ENCODE data around the gene ARHGAP18. TPM values are rescaled to one million over a fixed set of nuclear protein-coding genes. Genes with fewer than 3 reads are reported as not detected.

Gene ARHGAP18
- total and polyA plus RNA-seq, 4 experiments from 2014 or later, result 2.3 to 4.6 (median 4.0) TPM

GRCh38 chr6:129686941-129687627, 22.9 kb downstream of the ARHGAP18 start:
- intact Hi-C loops (cut with micrococcal nuclease), result loop anchor here (1.0 to 2.0 kb wide), 2 partner anchors 8 to 22 kb away; no protein-coding TSS in a partner anchor

GRCh38 chr6:129685662-129686031, 24.3 kb downstream of the ARHGAP18 start:
- H3K36me3 Mint-ChIP-seq, result no peaks in the 10 kb centered on the region
- Histone ChIP-seq H3K9me3 (ENCODE audit: control insufficient read depth in 1 of 2, low read length in 2 of 2) (no peaks in the 10 kb centered on the region), H3K27ac (ENCODE audit: low read depth, low read length) (no peak overlapping the region), H3K4me3 (ENCODE audit: low read length in 2 of 2) (no peak overlapping the region), H3K4me1 (ENCODE audit: insufficient read depth, low read length) (peaks cover 63% of the 10 kb centered on the region), H3K27me3 (ENCODE audit: insufficient read depth, low read length) (no peaks in the 10 kb centered on the region), H3K36me3 (ENCODE audit: insufficient read depth, low read length) (no peaks in the 10 kb centered on the region)
- H3K27me3 Mint-ChIP-seq, result no peaks in the 10 kb centered on the region
- DNase-seq, result no peak
- peak overlapping the region in 1 of 7 donors; percentile 91 for H3K27ac Mint-ChIP-seq
- intact Hi-C loops (cut with micrococcal nuclease), result loop anchor here (2.0 kb wide), 1 partner anchor 23 kb away; no protein-coding TSS in a partner anchor
- ChIA-PET CTCF (ENCODE audit: partially characterized antibody) (interaction anchor here (0.6 to 2.3 kb wide), 6 partner anchors 10 to 64 kb away, joined by 3 to 11 read pairs (median 4); partner anchors contain the start of gene ARHGAP18), POLR2A (ENCODE audit: partially characterized antibody) (interaction anchor here (0.8 to 2.7 kb wide), 6 partner anchors 8 to 58 kb away, joined by 3 to 17 read pairs (median 4); partner anchors contain the start of gene ARHGAP18)
- H3K4me1 Mint-ChIP-seq, result peaks cover 37 to 51% (median 41%) of the 10 kb centered on the region in 4 donors
- peak overlapping the region in 2 of 8 donors; percentile 40 to 66 for H3K4me3 Mint-ChIP-seq
- H3K9me3 Mint-ChIP-seq, result no peaks in the 10 kb centered on the region

More at GRCh38 chr6:129686941-129687627, 22.9 kb downstream of the ARHGAP18 start:
- no peaks in the 10 kb centered on the region for H3K9me3 ChIP-seq (ENCODE audit: control insufficient read depth in 1 of 2, low read length in 2 of 2)
- peak; percentile 49 to 70 (median 59) for DNase-seq
- ChIA-PET POLR2A (ENCODE audit: partially characterized antibody) (interaction anchor here (0.6 to 3.4 kb wide), 10 partner anchors 9 to 63 kb away, joined by 3 to 17 read pairs (median 3); partner anchors contain the start of gene ARHGAP18), CTCF (ENCODE audit: partially characterized antibody) (interaction anchor here (1.1 to 1.4 kb wide), 3 partner anchors 23 to 61 kb away, joined by 3 to 5 read pairs (median 3); partner anchors contain the start of gene ARHGAP18)
- no peak overlapping the region for H3K4me3 ChIP-seq (ENCODE audit: low read length in 2 of 2)
- peaks cover 39 to 56% (median 44%) of the 10 kb centered on the region in 4 donors for H3K4me1 Mint-ChIP-seq
- no peaks in the 10 kb centered on the region for H3K36me3 ChIP-seq (ENCODE audit: insufficient read depth, low read length)
- H3K4me1 ChIP-seq (ENCODE audit: insufficient read depth, low read length), result peaks cover 61% of the 10 kb centered on the region
- H3K27me3 ChIP-seq (ENCODE audit: insufficient read depth, low read length), result no peaks in the 10 kb centered on the region
- H3K9me3 Mint-ChIP-seq, result no peaks in the 10 kb centered on the region
- no peaks in the 10 kb centered on the region for H3K27me3 Mint-ChIP-seq
- peak overlapping the region in 7 of 8 donors; percentile 51 to 75 (median 63) for H3K4me3 Mint-ChIP-seq
- no peak overlapping the region for H3K27ac ChIP-seq (ENCODE audit: low read depth, low read length)
- H3K27ac Mint-ChIP-seq, result peak overlapping the region; percentile 12 to 87 (median 68)
- H3K36me3 Mint-ChIP-seq, result no peaks in the 10 kb centered on the region

GRCh38 chr6:129684903-129685661, 24.9 kb downstream of the ARHGAP18 start:
- Mint-ChIP-seq H3K27ac (peak overlapping the region in 3 of 7 donors; percentile 48 to 70 (median 69)), H3K36me3 (no peaks in the 10 kb centered on the region), H3K4me3 (peak overlapping the region in 3 of 8 donors; percentile 3 to 75 (median 40)), H3K27me3 (no peaks in the 10 kb centered on the region), H3K9me3 (no peaks in the 10 kb centered on the region), H3K4me1 (peaks cover 37 to 51% (median 42%) of the 10 kb centered on the region in 4 donors)
- DNase-seq, result no peak
- H3K4me1 ChIP-seq (ENCODE audit: insufficient read depth, low read length), result peaks cover 63% of the 10 kb centered on the region
- no peaks in the 10 kb centered on the region for H3K36me3 ChIP-seq (ENCODE audit: insufficient read depth, low read length)
- no peak overlapping the region for H3K4me3 ChIP-seq (ENCODE audit: low read length in 2 of 2)
- ChIA-PET CTCF (ENCODE audit: partially characterized antibody) (interaction anchor here (0.6 to 2.5 kb wide), 11 partner anchors 9 to 65 kb away, joined by 3 to 17 read pairs (median 5); partner anchors contain the start of gene ARHGAP18), POLR2A (ENCODE audit: partially characterized antibody) (interaction anchor here (0.8 to 4.3 kb wide), 9 partner anchors 8 to 58 kb away, joined by 3 to 35 read pairs (median 4); partner anchors contain the start of gene ARHGAP18)
- no peaks in the 10 kb centered on the region for H3K9me3 ChIP-seq (ENCODE audit: control insufficient read depth in 1 of 2, low read length in 2 of 2)
- H3K27me3 ChIP-seq (ENCODE audit: insufficient read depth, low read length), result no peaks in the 10 kb centered on the region
- H3K27ac ChIP-seq (ENCODE audit: low read depth, low read length), result no peak overlapping the region
- intact Hi-C loops (cut with micrococcal nuclease), result loop anchor here (1.0 kb wide), 3 partner anchors 9 to 63 kb away; no protein-coding TSS in a partner anchor

- H3K27ac Mint-ChIP-seq, result peak overlapping the region; percentile 32 to 91 (median 82)
- CTCF ChIA-PET (ENCODE audit: partially characterized antibody), result interaction anchor here (1.1 to 4.1 kb wide), 11 partner anchors 10 to 87 kb away, joined by 3 to 35 read pairs (median 5); partner anchors contain the start of gene ARHGAP18
- H3K27me3 Mint-ChIP-seq, result no peaks in the 10 kb centered on the region
- H3K9me3 Mint-ChIP-seq, result no peaks in the 10 kb centered on the region
- no peaks in the 10 kb centered on the region for H3K36me3 ChIP-seq (ENCODE audit: insufficient read depth, low read length)
- intact Hi-C loops (cut with micrococcal nuclease), result loop anchor here (1.0 kb wide), 3 partner anchors 10 to 64 kb away; no protein-coding TSS in a partner anchor
- H3K27ac ChIP-seq (ENCODE audit: low read depth, low read length), result no peak overlapping the region
- H3K4me3 Mint-ChIP-seq, result peak overlapping the region in 6 of 8 donors; percentile 40 to 75 (median 54)
- peaks cover 63% of the 10 kb centered on the region for H3K4me1 ChIP-seq (ENCODE audit: insufficient read depth, low read length)
- no peak for DNase-seq
- POLR2A ChIA-PET (ENCODE audit: partially characterized antibody), result interaction anchor here (0.9 to 4.3 kb wide), 9 partner anchors 9 to 337 kb away, joined by 3 to 35 read pairs (median 5); partner anchors contain the start of genes ARHGAP18 and L3MBTL3
- no peaks in the 10 kb centered on the region for H3K27me3 ChIP-seq (ENCODE audit: insufficient read depth, low read length)
- H3K4me1 Mint-ChIP-seq, result peaks cover 37 to 51% (median 44%) of the 10 kb centered on the region in 4 donors
- H3K36me3 Mint-ChIP-seq, result no peaks in the 10 kb centered on the region
- no peak overlapping the region for H3K4me3 ChIP-seq (ENCODE audit: low read length in 2 of 2)
- no peaks in the 10 kb centered on the region for H3K9me3 ChIP-seq (ENCODE audit: control insufficient read depth in 1 of 2, low read length in 2 of 2)
These were observed 25.6 kb downstream of the ARHGAP18 start for GRCh38 chr6:129684323-129684884.

- H3K4me1 Mint-ChIP-seq, result peaks cover 37 to 51% (median 44%) of the 10 kb centered on the region in 4 donors
- POLR2A ChIA-PET (ENCODE audit: partially characterized antibody), result interaction anchor here (0.9 to 4.3 kb wide), 10 partner anchors 8 to 337 kb away, joined by 3 to 35 read pairs (median 4); partner anchors contain the start of genes ARHGAP18 and L3MBTL3
- H3K9me3 Mint-ChIP-seq, result no peaks in the 10 kb centered on the region
- CTCF ChIA-PET (ENCODE audit: partially characterized antibody), result interaction anchor here (1.1 to 4.1 kb wide), 12 partner anchors 10 to 338 kb away, joined by 3 to 35 read pairs (median 5); partner anchors contain the start of gene ARHGAP18
- Histone ChIP-seq H3K27me3 (ENCODE audit: insufficient read depth, low read length) (no peaks in the 10 kb centered on the region), H3K4me1 (ENCODE audit: insufficient read depth, low read length) (peaks cover 65% of the 10 kb centered on the region), H3K9me3 (ENCODE audit: control insufficient read depth in 1 of 2, low read length in 2 of 2) (no peaks in the 10 kb centered on the region), H3K36me3 (ENCODE audit: insufficient read depth, low read length) (no peaks in the 10 kb centered on the region), H3K27ac (ENCODE audit: low read depth, low read length) (peak overlapping the region; percentile 43), H3K4me3 (ENCODE audit: low read length in 2 of 2) (no peak overlapping the region)
- no peaks in the 10 kb centered on the region for H3K27me3 Mint-ChIP-seq
- H3K4me3 Mint-ChIP-seq, result peak overlapping the region in 7 of 8 donors; percentile 30 to 75 (median 52)
- intact Hi-C loops (cut with micrococcal nuclease), result loop anchor here (1.0 kb wide), 3 partner anchors 10 to 65 kb away; no protein-coding TSS in a partner anchor
- H3K36me3 Mint-ChIP-seq, result no peaks in the 10 kb centered on the region
- peak overlapping the region; percentile 70 to 91 (median 90) for H3K27ac Mint-ChIP-seq
- DNase-seq, result peak; percentile 55 to 86 (median 64)
These were observed 26.2 kb downstream of the ARHGAP18 start for GRCh38 chr6:129683601-129684322.

GRCh38 chr6:129681913-129682205, 28.1 kb downstream of the ARHGAP18 start:
- H3K9me3 Mint-ChIP-seq, result no peaks in the 10 kb centered on the region
- POLR2A ChIA-PET (ENCODE audit: partially characterized antibody), result interaction anchor here (4.3 kb wide), 1 partner anchor 9 kb away, joined by 35 read pairs; no protein-coding TSS in a partner anchor
- peak overlapping the region in 1 of 7 donors; percentile 14 for H3K27ac Mint-ChIP-seq
- no peaks in the 10 kb centered on the region for H3K27me3 Mint-ChIP-seq
- Histone ChIP-seq H3K27ac (ENCODE audit: low read depth, low read length) (no peak overlapping the region), H3K9me3 (ENCODE audit: control insufficient read depth in 1 of 2, low read length in 2 of 2) (no peaks in the 10 kb centered on the region), H3K27me3 (ENCODE audit: insufficient read depth, low read length) (no peaks in the 10 kb centered on the region), H3K4me1 (ENCODE audit: insufficient read depth, low read length) (peaks cover 63% of the 10 kb centered on the region), H3K4me3 (ENCODE audit: low read length in 2 of 2) (no peak overlapping the region), H3K36me3 (ENCODE audit: insufficient read depth, low read length) (no peaks in the 10 kb centered on the region)
- intact Hi-C loops (cut with micrococcal nuclease), result no loop called here
- no peak for DNase-seq
- no peaks in the 10 kb centered on the region for H3K36me3 Mint-ChIP-seq
- H3K4me3 Mint-ChIP-seq, result no peak overlapping the region
- H3K4me1 Mint-ChIP-seq, result peaks cover 36 to 49% (median 43%) of the 10 kb centered on the region in 4 donors
- CTCF ChIA-PET (ENCODE audit: partially characterized antibody), result interaction anchor here (0.6 to 4.1 kb wide), 2 partner anchors 8 to 53 kb away, joined by 5 to 35 read pairs; no protein-coding TSS in a partner anchor

Measured in CD4-positive, alpha-beta memory T cell (primary cell).